SU-DHL-6 (cell line): ENCODE results near the gene LPCAT2.

ENCODE experiments used
- H2AFZ ChIP-seq: fragments of 200-600 bp; sonication (generic); 2 replicates; pipeline ENCODE4 v1.6.1; 2014; ENCODE audit warnings: low read depth, mild to moderate bottlenecking, moderate library complexity, mixed read lengths, antibody characterized with exemption, low read length; ENCODE audit not compliant: severe bottlenecking
- H3F3A ChIP-seq: fragments of 200-600 bp; shearing (Covaris generic); 2 replicates; pipeline ENCODE4 v1.6.0; 2016; ENCODE audit warnings: antibody characterized with exemption, mild to moderate bottlenecking; ENCODE audit not compliant: insufficient read depth
- H3K27ac ChIP-seq: fragments of 200-600 bp; sonication (generic); 2 replicates; pipeline ENCODE4 v1.5.1; 2016; ENCODE audit warnings: low read depth, mild to moderate bottlenecking, low read length, moderate library complexity, mixed read lengths
- H3K27me3 ChIP-seq: fragments of 200-600 bp; sonication (generic), shearing (Covaris generic); 2 replicates; pipeline ENCODE4 v1.6.0; 2014; ENCODE audit warnings: mild to moderate bottlenecking, low read length
- H3K36me3 ChIP-seq: fragments of 200-600 bp; sonication (generic); 2 replicates; pipeline ENCODE4 v1.6.1; 2014; ENCODE audit warnings: mild to moderate bottlenecking, low read length, mixed read lengths
- H3K4me2 ChIP-seq: fragments of 300-600, 200-600 bp; shearing (Covaris generic), sonication (generic); 2 replicates; pipeline ENCODE4 v1.6.0; 2014; ENCODE audit warnings: low read length, low read depth, mild to moderate bottlenecking; ENCODE audit not compliant: poor library complexity, severe bottlenecking
- H3K4me3 ChIP-seq: fragments of 200-600 bp; sonication (generic); 2 replicates; pipeline ENCODE4 v1.5.1; 2014; ENCODE audit warnings: antibody characterized with exemption, low read length, mild to moderate bottlenecking, mixed read lengths; ENCODE audit not compliant: insufficient read depth, poor library complexity, severe bottlenecking
- H3K79me2 ChIP-seq: fragments of 200-600 bp; sonication (generic); 2 replicates; pipeline ENCODE4 v1.6.1; 2014; ENCODE audit warnings: mild to moderate bottlenecking, low read length, moderate library complexity; ENCODE audit not compliant: insufficient read depth
- H3K9ac ChIP-seq: fragments of 200-600 bp; sonication (generic); 2 replicates; pipeline ENCODE4 v1.7.0; 2014; ENCODE audit warnings: mild to moderate bottlenecking, low read length
- H3K9me2 ChIP-seq: fragments of 200-600 bp; sonication (generic); replicated peaks from 2 replicates; pipeline ENCODE4 v1.6.1; 2014; ENCODE audit warnings: low read length; ENCODE audit not compliant: insufficient read depth
- H3K9me3 ChIP-seq: fragments of 200-600 bp; sonication (generic); 2 replicates; pipeline ENCODE4 v1.6.1; 2014; ENCODE audit warnings: low read length, mixed read lengths; ENCODE audit not compliant: insufficient read depth
- H4K20me1 ChIP-seq: fragments of 200-600 bp; sonication (generic); 2 replicates; pipeline ENCODE4 v1.6.1; 2014; ENCODE audit warnings: low read depth, mild to moderate bottlenecking, antibody characterized with exemption, low read length, moderate library complexity, mixed read lengths
- EZH2phosphoT487 ChIP-seq: fragments of 200-600 bp; sonication (generic), shearing (Covaris generic); conservative IDR thresholded peaks from 2 replicates; pipeline ENCODE4 v1.6.1; 2018; ENCODE audit warnings: mild to moderate bottlenecking, antibody characterized with exemption, low read length, moderate library complexity, mixed read lengths
- TF ChIP-seq, protein P1 (sequence below): fragments of 200-600 bp; sonication (generic); IDR thresholded peaks from one replicate; pipeline ENCODE4 v1.5.1; 2017; ENCODE audit warnings: antibody characterized with exemption, mild to moderate bottlenecking, low read length, moderate library complexity; ENCODE audit not compliant: insufficient read depth, poor library complexity, severe bottlenecking

LPCAT2 gene

GRCh38 chr16:55482056-55482455 is 26.8 kb upstream of the LPCAT2 start:
- H4K20me1 ChIP-seq: no peaks in the 10 kb centered on the region
- no peak overlapping the region for H3K4me3 ChIP-seq
- TF ChIP-seq, protein P1, sequence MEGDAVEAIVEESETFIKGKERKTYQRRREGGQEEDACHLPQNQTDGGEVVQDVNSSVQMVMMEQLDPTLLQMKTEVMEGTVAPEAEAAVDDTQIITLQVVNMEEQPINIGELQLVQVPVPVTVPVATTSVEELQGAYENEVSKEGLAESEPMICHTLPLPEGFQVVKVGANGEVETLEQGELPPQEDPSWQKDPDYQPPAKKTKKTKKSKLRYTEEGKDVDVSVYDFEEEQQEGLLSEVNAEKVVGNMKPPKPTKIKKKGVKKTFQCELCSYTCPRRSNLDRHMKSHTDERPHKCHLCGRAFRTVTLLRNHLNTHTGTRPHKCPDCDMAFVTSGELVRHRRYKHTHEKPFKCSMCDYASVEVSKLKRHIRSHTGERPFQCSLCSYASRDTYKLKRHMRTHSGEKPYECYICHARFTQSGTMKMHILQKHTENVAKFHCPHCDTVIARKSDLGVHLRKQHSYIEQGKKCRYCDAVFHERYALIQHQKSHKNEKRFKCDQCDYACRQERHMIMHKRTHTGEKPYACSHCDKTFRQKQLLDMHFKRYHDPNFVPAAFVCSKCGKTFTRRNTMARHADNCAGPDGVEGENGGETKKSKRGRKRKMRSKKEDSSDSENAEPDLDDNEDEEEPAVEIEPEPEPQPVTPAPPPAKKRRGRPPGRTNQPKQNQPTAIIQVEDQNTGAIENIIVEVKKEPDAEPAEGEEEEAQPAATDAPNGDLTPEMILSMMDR: no peak
- no peak for TF ChIP-seq EZH2phosphoT487
- no peaks in the 10 kb centered on the region for H3K36me3 ChIP-seq
- no peaks in the 10 kb centered on the region for H3K9me3 ChIP-seq
- no peaks in the 10 kb centered on the region for H3K79me2 ChIP-seq
- H3K27ac ChIP-seq: no peak overlapping the region
- no peaks in the 10 kb centered on the region for H3F3A ChIP-seq
- H3K9me2 ChIP-seq: no peaks in the 10 kb centered on the region
- H3K4me2 ChIP-seq: no peak overlapping the region
- H2AFZ ChIP-seq: no peak overlapping the region
- no peak overlapping the region for H3K9ac ChIP-seq
- no peaks in the 10 kb centered on the region for H3K27me3 ChIP-seq

DNA sequence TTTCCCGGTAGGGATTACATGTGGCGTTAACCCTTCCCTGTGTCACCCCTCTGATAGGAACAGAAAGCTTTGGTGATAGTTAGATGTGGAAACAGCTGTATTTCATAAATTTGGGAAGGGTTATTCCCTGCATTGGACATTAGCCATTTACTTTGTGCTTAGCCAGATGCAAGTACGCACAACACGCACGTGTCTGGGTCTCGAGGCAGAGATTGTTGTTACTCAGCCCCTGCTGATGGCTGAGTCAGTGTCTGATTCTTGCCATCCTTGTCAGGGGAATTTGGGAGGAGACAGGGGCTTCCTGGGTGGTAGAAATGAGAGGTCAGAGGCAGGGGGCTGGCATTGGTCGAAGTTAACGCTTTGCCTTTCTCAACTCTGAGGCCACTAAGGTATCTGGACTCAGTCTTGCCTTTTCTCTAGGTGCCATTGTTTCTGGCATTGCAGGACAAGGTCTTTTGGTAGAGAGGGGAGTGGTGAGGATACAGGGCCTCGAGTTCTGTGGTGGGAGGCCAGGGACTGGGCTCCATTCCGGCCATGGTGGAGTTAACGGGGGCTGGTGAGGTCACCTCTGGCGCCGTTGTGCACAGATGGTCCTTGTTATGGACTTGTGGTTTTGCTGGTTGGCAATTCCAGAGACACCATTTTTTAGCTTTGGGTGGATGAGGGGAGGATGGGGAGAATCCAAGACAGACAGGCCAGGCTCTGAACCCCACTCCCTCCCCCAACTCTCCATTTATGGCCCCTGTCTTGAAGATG is 21.6 kb upstream of the LPCAT2 start:
- no peaks in the 10 kb centered on the region for H3K27me3 ChIP-seq
- no peaks in the 10 kb centered on the region for H4K20me1 ChIP-seq
- H2AFZ ChIP-seq: no peak overlapping the region
- no peaks in the 10 kb centered on the region for H3K9me3 ChIP-seq
- no peaks in the 10 kb centered on the region for H3K79me2 ChIP-seq
- H3K9ac ChIP-seq: no peak overlapping the region
- no peak overlapping the region for H3K4me2 ChIP-seq
- no peaks in the 10 kb centered on the region for H3K9me2 ChIP-seq
- H3F3A ChIP-seq: no peaks in the 10 kb centered on the region
- no peaks in the 10 kb centered on the region for H3K36me3 ChIP-seq
- no peak for TF ChIP-seq EZH2phosphoT487
- TF ChIP-seq, protein P1: no peak
- H3K4me3 ChIP-seq: no peak overlapping the region
- no peak overlapping the region for H3K27ac ChIP-seq

DNA sequence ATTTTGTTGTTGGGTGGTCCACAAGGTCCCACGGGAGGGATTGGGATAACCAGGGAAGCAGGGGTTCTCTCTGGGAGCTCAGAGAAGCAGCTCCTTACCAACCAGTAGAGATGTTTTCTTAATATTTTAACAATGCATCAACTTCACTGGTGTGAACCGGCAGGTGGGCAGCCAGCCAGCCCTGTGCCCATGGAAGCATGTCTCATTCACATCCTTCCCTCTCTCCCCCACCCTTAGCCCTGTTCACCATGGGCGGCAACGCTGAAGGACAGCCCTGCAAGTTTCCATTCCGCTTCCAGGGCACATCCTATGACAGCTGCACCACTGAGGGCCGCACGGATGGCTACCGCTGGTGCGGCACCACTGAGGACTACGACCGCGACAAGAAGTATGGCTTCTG is 20.6 kb upstream of the LPCAT2 start:
- no peaks in the 10 kb centered on the region for H3K9me2 ChIP-seq
- no peaks in the 10 kb centered on the region for H3F3A ChIP-seq
- no peak for TF ChIP-seq EZH2phosphoT487
- TF ChIP-seq, protein P1: no peak
- H3K4me3 ChIP-seq: no peak overlapping the region
- H4K20me1 ChIP-seq: no peaks in the 10 kb centered on the region
- no peaks in the 10 kb centered on the region for H3K36me3 ChIP-seq
- H3K79me2 ChIP-seq: no peaks in the 10 kb centered on the region
- H3K27ac ChIP-seq: no peak overlapping the region
- H3K9me3 ChIP-seq: no peaks in the 10 kb centered on the region
- no peak overlapping the region for H3K4me2 ChIP-seq
- H3K27me3 ChIP-seq: no peaks in the 10 kb centered on the region
- H3K9ac ChIP-seq: no peak overlapping the region
- no peak overlapping the region for H2AFZ ChIP-seq
